AG04449 (cell line): ENCODE data around the gene SLC17A9.

Experiments used
- CTCF ChIA-PET: fragments of 350-600 bp; formaldehyde crosslinking; extraction: SDS; loops from one replicate; lab custom pipeline; 2021; ENCODE audit warnings: antibody characterized with exemption; lab: Yijun Ruan, JAX
- POLR2A ChIA-PET: fragments of 400-600, 350-600 bp; formaldehyde crosslinking; extraction: SDS; loops from one replicate; lab custom pipeline; 2020; ENCODE audit warnings: antibody characterized with exemption, inconsistent platforms; lab: Yijun Ruan, JAX
- DNase-seq: peaks from one replicate; pipeline ENCODE4 v3.0.0-alpha.2; 2010; ENCODE audit warnings: low read depth, low spot score
- H3K4me3 ChIP-seq: 2 replicates; pipeline ENCODE4 v1.5.1; 2011; ENCODE audit warnings: low read depth, mild to moderate bottlenecking, control low read depth, low read length
- TF ChIP-seq, protein P1 (sequence below): IDR thresholded peaks from one replicate; pipeline ENCODE4 v1.5.1; 2011; ENCODE audit warnings: mild to moderate bottlenecking, moderate library complexity, low read length, control low read depth, inconsistent platforms; ENCODE audit not compliant: insufficient read depth; ENCODE audit errors: missing control alignments

Gene SLC17A9

DNA sequence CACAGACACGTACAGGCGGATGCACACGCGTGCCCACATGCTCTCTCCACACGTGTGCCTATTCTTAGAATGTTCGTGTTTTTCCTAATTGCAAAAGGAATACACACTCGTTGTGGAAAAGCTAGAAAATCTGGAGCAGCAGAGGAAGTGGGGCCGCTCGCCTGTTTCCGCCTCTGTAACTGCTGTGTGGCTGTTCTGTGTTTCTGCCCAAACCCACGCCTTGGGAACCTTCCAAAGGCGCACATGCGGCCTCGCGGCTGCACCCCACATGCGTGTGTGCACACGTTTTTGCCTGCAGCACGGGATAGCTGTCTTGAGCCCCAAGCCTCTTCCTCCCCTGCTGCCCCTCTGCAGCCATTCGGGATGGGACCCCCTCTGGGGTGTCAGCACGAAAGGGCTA, 12.2 kb downstream of the SLC17A9 start:
- POLR2A ChIA-PET, result no interaction called here
- DNase-seq, result no peak
- CTCF ChIA-PET, result interaction anchor here (0.7 to 1.7 kb wide), 3 partner anchors 8 to 10 kb away, joined by 4 to 7 read pairs (median 4); no protein-coding TSS in a partner anchor
- TF ChIP-seq, protein P1, sequence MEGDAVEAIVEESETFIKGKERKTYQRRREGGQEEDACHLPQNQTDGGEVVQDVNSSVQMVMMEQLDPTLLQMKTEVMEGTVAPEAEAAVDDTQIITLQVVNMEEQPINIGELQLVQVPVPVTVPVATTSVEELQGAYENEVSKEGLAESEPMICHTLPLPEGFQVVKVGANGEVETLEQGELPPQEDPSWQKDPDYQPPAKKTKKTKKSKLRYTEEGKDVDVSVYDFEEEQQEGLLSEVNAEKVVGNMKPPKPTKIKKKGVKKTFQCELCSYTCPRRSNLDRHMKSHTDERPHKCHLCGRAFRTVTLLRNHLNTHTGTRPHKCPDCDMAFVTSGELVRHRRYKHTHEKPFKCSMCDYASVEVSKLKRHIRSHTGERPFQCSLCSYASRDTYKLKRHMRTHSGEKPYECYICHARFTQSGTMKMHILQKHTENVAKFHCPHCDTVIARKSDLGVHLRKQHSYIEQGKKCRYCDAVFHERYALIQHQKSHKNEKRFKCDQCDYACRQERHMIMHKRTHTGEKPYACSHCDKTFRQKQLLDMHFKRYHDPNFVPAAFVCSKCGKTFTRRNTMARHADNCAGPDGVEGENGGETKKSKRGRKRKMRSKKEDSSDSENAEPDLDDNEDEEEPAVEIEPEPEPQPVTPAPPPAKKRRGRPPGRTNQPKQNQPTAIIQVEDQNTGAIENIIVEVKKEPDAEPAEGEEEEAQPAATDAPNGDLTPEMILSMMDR, result no peak
- H3K4me3 ChIP-seq, result no peak overlapping the region

GRCh38 chr20:62965363-62965771, 12.9 kb downstream of the SLC17A9 start:
- no peak for DNase-seq
- ChIA-PET POLR2A (no interaction called here), CTCF (interaction anchor here (0.9 to 1.2 kb wide), 2 partner anchors 10 to 44 kb away, joined by 3 to 4 read pairs; no protein-coding TSS in a partner anchor)
- H3K4me3 ChIP-seq, result no peak overlapping the region
- TF ChIP-seq, protein P1, result no peak

GRCh38 chr20:62966212-62967148, 14.0 kb downstream of the SLC17A9 start:
- no peak for DNase-seq
- no peak overlapping the region for H3K4me3 ChIP-seq
- TF ChIP-seq, protein P1, result no peak
- CTCF ChIA-PET, result interaction anchor here (0.9 kb wide), 1 partner anchor 43 kb away, joined by 3 read pairs; no protein-coding TSS in a partner anchor
- POLR2A ChIA-PET, result no interaction called here

GRCh38 chr20:62967149-62967501, 14.6 kb downstream of the SLC17A9 start:
- POLR2A ChIA-PET, result no interaction called here

GRCh38 chr20:62967628-62968351, 15.3 kb downstream of the SLC17A9 start:
- DNase-seq, result no peak
- H3K4me3 ChIP-seq, result no peak overlapping the region
- TF ChIP-seq, protein P1, result no peak
- CTCF ChIA-PET, result interaction anchor here (1.2 kb wide), 1 partner anchor 41 kb away, joined by 4 read pairs; no protein-coding TSS in a partner anchor
- POLR2A ChIA-PET, result no interaction called here

More at GRCh38 chr20:62967149-62967501, 14.6 kb downstream of the SLC17A9 start:
- CTCF ChIA-PET, result no interaction called here
- no peak overlapping the region for H3K4me3 ChIP-seq
- TF ChIP-seq, protein P1, result no peak
- no peak for DNase-seq
